GM12878 (cell line): ENCODE data around the gene SYNGR1. TPM values are rescaled to one million over a fixed set of nuclear protein-coding genes. Genes with fewer than 3 reads are reported as not detected.

Source experiments
- ATAC-seq: fragments of 200-7000 bp; cut with Tn5 transposase; 3 replicates; pipeline ENCODE4 v1.9.1; 2020; ENCODE audit warnings: mild to moderate bottlenecking, moderate library complexity
- BruUV-seq: library from RNA; stranded (reverse); fragments of 400-500 nt; replicated peaks from 2 replicates; lab custom pipeline; 2021; lab: Mats Ljungman, UMichigan
- CTCF ChIA-PET: fragments of 300-600 bp; sonication (Branson Sonifier 250); formaldehyde crosslinking; extraction: SDS; loops from one replicate; lab custom pipeline; 2021; ENCODE audit warnings: inconsistent platforms; lab: Yijun Ruan, JAX
- POLR2A ChIA-PET: fragments of 350-600 bp; formaldehyde crosslinking; extraction: SDS; loops from one replicate; lab custom pipeline; 2021; ENCODE audit warnings: inconsistent platforms; lab: Charles Lee
- RAD21 ChIA-PET: fragments of 300-600 bp; sonication (Branson Sonifier 250); formaldehyde crosslinking; loops from one replicate; lab custom pipeline; 2023; ENCODE audit warnings: antibody characterized with exemption; ENCODE audit not compliant: unreplicated experiment; lab: Charles Lee
- SMC1A ChIA-PET: fragments of 300-600 bp; sonication (Branson Sonifier 250); formaldehyde crosslinking; loops from one replicate; lab custom pipeline; 2023; ENCODE audit not compliant: unreplicated experiment, uncharacterized antibody; lab: Charles Lee
- DNase-seq: peaks from one replicate; pipeline ENCODE4 v3.0.0-alpha.2; 2011; ENCODE audit warnings: low read depth, low spot score
- FAIRE-seq: peaks from 3 replicates; lab custom pipeline; 2011; peaks lifted over from hg19 to GRCh38; lab: Jason Lieb, UNC
- H2AFZ ChIP-seq: 2 replicates; pipeline ENCODE4 v1.6.0; 2011; ENCODE audit warnings: low read depth, low read length, control low read depth; ENCODE audit not compliant: control insufficient read depth
- H3K27ac ChIP-seq: 2 replicates; pipeline ENCODE4 v1.5.1; 2011; ENCODE audit warnings: control low read depth; ENCODE audit not compliant: control insufficient read depth, insufficient read depth
- H3K27me3 ChIP-seq, 2 experiments: replicated peaks in 1 of 2; 2 replicates each; pipeline versions ENCODE4 v1.6.0 to v1.6.1; 2011; ENCODE audit warnings: low read length in 1 of 2; ENCODE audit not compliant: control insufficient read depth in 2 of 2, insufficient read depth in 2 of 2
- H3K36me3 ChIP-seq, 2 experiments: 2 replicates each; pipeline ENCODE4 v1.5.1; 2011; ENCODE audit warnings: low read length in 1 of 2; ENCODE audit not compliant: control insufficient read depth in 2 of 2, insufficient read depth in 2 of 2
- H3K4me1 ChIP-seq: 2 replicates; pipeline ENCODE4 v1.6.1; 2011; ENCODE audit warnings: mild to moderate bottlenecking, low read length, moderate library complexity, mixed read lengths; ENCODE audit not compliant: control insufficient read depth, insufficient read depth
- H3K4me2 ChIP-seq: 2 replicates; pipeline ENCODE4 v1.6.0; 2011; ENCODE audit warnings: control low read depth; ENCODE audit not compliant: control insufficient read depth, insufficient read depth
- H3K4me3 ChIP-seq: fragments of 200-600 bp; sonication (generic); 2 replicates; pipeline ENCODE4 v1.5.1; 2016
- H3K79me2 ChIP-seq: 2 replicates; pipeline ENCODE4 v1.6.0; 2011; ENCODE audit warnings: low read length; ENCODE audit not compliant: control insufficient read depth, insufficient read depth
- H3K9ac ChIP-seq: 2 replicates; pipeline ENCODE4 v1.8.0; 2011; ENCODE audit warnings: low read length, control low read depth, mixed read lengths; ENCODE audit not compliant: control insufficient read depth, insufficient read depth
- H3K9me3 ChIP-seq: replicated peaks from 3 replicates; pipeline ENCODE4 v1.5.1; 2011; ENCODE audit warnings: mild to moderate bottlenecking, low read length; ENCODE audit not compliant: control insufficient read depth, insufficient read depth
- H4K20me1 ChIP-seq: 2 replicates; pipeline ENCODE4 v1.6.0; 2011; ENCODE audit not compliant: control insufficient read depth, insufficient read depth
- EED ChIP-seq: sonication (generic); IDR thresholded peaks from 2 replicates; pipeline ENCODE4 v1.6.1; 2016; ENCODE audit warnings: antibody characterized with exemption, low read depth
- EGR1 ChIP-seq, 2 experiments: IDR thresholded peaks; 1 replicate in 1 of 2; 2 replicates in 1 of 2; pipeline ENCODE4 v1.6.1; 2011 to 2012; ENCODE audit warnings: low read depth in 2 of 2, low read length in 2 of 2, borderline replicate concordance in 1 of 2, mild to moderate bottlenecking in 1 of 2, moderate library complexity in 1 of 2
- HDAC2 ChIP-seq: fragments of 200-600 bp; sonication (generic); IDR thresholded peaks from 2 replicates; pipeline ENCODE4 v1.6.1; 2017
- IKZF2 ChIP-seq, 2 experiments: fragments of 450-650 bp; IDR thresholded peaks; 2 replicates each; pipeline ENCODE4 v1.6.1; 2017; ENCODE audit warnings: mild to moderate bottlenecking in 2 of 2, moderate library complexity in 2 of 2
- MLLT1 ChIP-seq: fragments of 450-650 bp; IDR thresholded peaks from 2 replicates; pipeline ENCODE4 v1.6.1; 2016; ENCODE audit warnings: mild to moderate bottlenecking
- MTA2 ChIP-seq: fragments of 450-650 bp; IDR thresholded peaks from 2 replicates; pipeline ENCODE4 v1.6.1; 2016; ENCODE audit warnings: low read depth, mild to moderate bottlenecking, moderate library complexity
- MYB ChIP-seq: fragments of 150-350 bp; IDR thresholded peaks from 2 replicates; pipeline ENCODE4 v1.6.1; 2014; ENCODE audit warnings: mild to moderate bottlenecking, low read depth, low read length, borderline replicate concordance
- NFYB ChIP-seq: IDR thresholded peaks from 2 replicates; pipeline ENCODE4 v1.6.1; 2011; ENCODE audit warnings: low read depth, mild to moderate bottlenecking, low read length, improper control_type of control experiment, moderate library complexity; ENCODE audit not compliant: insufficient read depth
- NRF1 ChIP-seq: conservative IDR thresholded peaks from 2 replicates; pipeline ENCODE4 v1.6.1; 2011; ENCODE audit warnings: mild to moderate bottlenecking, low read depth, low read length, improper control_type of control experiment
- PAX5 ChIP-seq: IDR thresholded peaks from 2 replicates; pipeline ENCODE4 v1.6.1; 2011; ENCODE audit warnings: low read depth, low read length, borderline replicate concordance
- POLR2A ChIP-seq: IDR thresholded peaks from 2 replicates; pipeline ENCODE4 v1.6.1; 2011; ENCODE audit warnings: low read depth, mild to moderate bottlenecking, low read length
- RFX5 ChIP-seq: IDR thresholded peaks from 2 replicates; pipeline ENCODE4 v1.6.1; 2011; ENCODE audit warnings: low read depth, low read length, improper control_type of control experiment
- TCF3 ChIP-seq: IDR thresholded peaks from 2 replicates; pipeline ENCODE4 v1.6.1; 2012; ENCODE audit warnings: low read depth, mild to moderate bottlenecking, low read length, borderline replicate concordance; ENCODE audit not compliant: insufficient read depth
- YY1 ChIP-seq: IDR thresholded peaks from 2 replicates; pipeline ENCODE4 v1.6.1; 2011; ENCODE audit warnings: low read depth, mild to moderate bottlenecking, low read length
- ZBTB4 ChIP-seq: fragments of 450-650 bp; formaldehyde crosslinking; IDR thresholded peaks from 2 replicates; pipeline ENCODE4 v1.4.0; 2022; ENCODE audit warnings: mild to moderate bottlenecking, moderate library complexity
- WGBS: methylation state at CpG from one replicate; pipeline ENCODE4 v1.1.6; 2016; ENCODE audit warnings: low lambda C conversion rate; ENCODE audit not compliant: insufficient replicate concordance, insufficient coverage; ENCODE audit errors: missing lambda C conversion rate; 5-methylcytosine and 5-hydroxymethylcytosine counted together
- in situ Hi-C: fragments of 300-500 bp; cut with MboI; formaldehyde crosslinking; loops from 9 replicates; pipeline ENCODE4 v1.14.3; 2018; ENCODE audit warnings: mixed read lengths
- intact Hi-C: fragments of 100-400 bp; cut with micrococcal nuclease; formaldehyde crosslinking; loops from one replicate; pipeline ENCODE4 v1.14.2; 2022; ENCODE audit not compliant: unreplicated experiment
- polyA plus RNA-seq, 11 experiments: library from polyadenylated mRNA; depleted of rRNA in 4 of 11; unstranded in 6 of 11; stranded (reverse) in 5 of 11; fragments of >200 nt; fragmentation: Nextera tagmentation in 4 of 11; fragmentation: Illumina TruSeq in 1 of 11; extraction: Ambion mirVana in 4 of 11; extraction: Trizol in 1 of 11; gene quantifications; 1 replicate in 1 of 11; 2 replicates in 10 of 11; pipeline versions ENCODE4 v1.2.1 to v1.2.3, GENCODE V29; 2011 to 2016; ENCODE audit warnings: inconsistent platforms in 2 of 11, missing spikeins in 2 of 11, low read depth in 1 of 11
- total RNA-seq, 4 experiments: library from RNA; depleted of rRNA in 3 of 4; stranded (reverse); fragments of >200 nt in 3 of 4; fragmentation: Illumina TruSeq in 1 of 4; extraction: Trizol in 1 of 4; gene quantifications; 2 replicates each; pipeline versions ENCODE4 v1.2.1 to v1.2.3, GENCODE V29; 2013 to 2021
- TF ChIP-seq, protein P1 (sequence below): fragments of 450-650 bp; IDR thresholded peaks from 2 replicates; pipeline ENCODE4 v1.6.1; 2018; ENCODE audit warnings: borderline replicate concordance, mild to moderate bottlenecking; ENCODE audit not compliant: partially characterized antibody

The SYNGR1 gene
- total and polyA plus RNA-seq, 10 of the 15 experiments (the other 5 are each of a cell fraction or from before 2014, with no cell fraction given) = 0.87 to 9.2 (median 3.5) TPM

DNA sequence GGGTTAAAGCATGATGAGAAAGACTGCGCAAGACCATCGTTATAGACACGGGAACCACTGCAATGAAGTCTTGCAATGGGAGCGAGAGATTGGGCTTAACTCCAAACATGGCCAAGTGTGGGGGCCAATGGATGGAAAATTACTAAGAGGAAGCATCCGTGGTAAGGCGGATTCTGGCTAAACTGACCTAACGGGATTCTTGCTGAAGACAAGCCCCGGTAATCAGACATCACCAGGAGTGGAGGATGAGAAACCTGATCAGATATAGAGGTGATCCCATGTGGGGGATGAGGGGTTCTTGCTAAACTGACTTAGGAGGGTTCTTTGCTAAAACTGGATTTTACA, 5.8 kb upstream of the SYNGR1 start:
- ChIA-PET SMC1A (interaction anchor here (0.9 to 2.9 kb wide), 12 partner anchors 10 to 185 kb away, joined by 3 to 16 read pairs (median 4); no protein-coding TSS in a partner anchor), CTCF (interaction anchor here (0.6 to 4.5 kb wide), 29 partner anchors 9 to 1372 kb away, joined by 3 to 47 read pairs (median 4); partner anchors contain the start of genes ATF4 and RPL3), RAD21 (interaction anchor here (0.9 to 2.3 kb wide), 8 partner anchors 9 to 185 kb away, joined by 3 to 14 read pairs (median 4); partner anchors contain the start of gene TAB1), POLR2A (interaction anchor here (1.0 kb wide), 1 partner anchor 21 kb away, joined by 3 read pairs; no protein-coding TSS in a partner anchor)
- H3K4me3 ChIP-seq = no peak overlapping the region
- H3K4me1 ChIP-seq = peaks cover 2% of the 10 kb centered on the region
- no peak overlapping the region for H2AFZ ChIP-seq
- no peaks in the 10 kb centered on the region for H3K36me3 ChIP-seq
- no peaks in the 10 kb centered on the region for H3K9me3 ChIP-seq
- intact Hi-C loops = no loop called here
- WGBS = 59% methylated on average over 8 of the region's 8 CpGs
- H3K9ac ChIP-seq = no peak overlapping the region
- no peak for DNase-seq
- H3K4me2 ChIP-seq = no peak overlapping the region
- H3K27ac ChIP-seq = no peak overlapping the region
- H4K20me1 ChIP-seq = no peaks in the 10 kb centered on the region
- in situ Hi-C loops = loop anchor here (10.0 kb wide), 1 partner anchor 691 kb away; no protein-coding TSS in a partner anchor
- peaks cover 0 to 1% of the 10 kb centered on the region in 2 experiments; a peak in 2 of 4 replicates for H3K27me3 ChIP-seq
- BruUV-seq = no TSS peak
- ATAC-seq = no peak
- no peaks in the 10 kb centered on the region for H3K79me2 ChIP-seq
- no peak for FAIRE-seq
- TF ChIP-seq MYB (no peak), MLLT1 (no peak), PAX5 (no peak), POLR2A (no peak), EGR1 (IDR thresholded peaks at IDR 0.05; ENCODE audit: borderline replicate concordance in 1 of 2, low read depth in 2 of 2, low read length in 2 of 2) (no peak), MTA2 (no peak), HDAC2 (no peak), YY1 (no peak), ZBTB4 (CRISPR knock-in tag) (no peak), IKZF2 (IDR thresholded peaks at IDR 0.05) (no peak), RFX5 (no peak), EED (no peak), NRF1 (no peak), TCF3 (no peak), NFYB (no peak)
- TF ChIP-seq, protein P1, sequence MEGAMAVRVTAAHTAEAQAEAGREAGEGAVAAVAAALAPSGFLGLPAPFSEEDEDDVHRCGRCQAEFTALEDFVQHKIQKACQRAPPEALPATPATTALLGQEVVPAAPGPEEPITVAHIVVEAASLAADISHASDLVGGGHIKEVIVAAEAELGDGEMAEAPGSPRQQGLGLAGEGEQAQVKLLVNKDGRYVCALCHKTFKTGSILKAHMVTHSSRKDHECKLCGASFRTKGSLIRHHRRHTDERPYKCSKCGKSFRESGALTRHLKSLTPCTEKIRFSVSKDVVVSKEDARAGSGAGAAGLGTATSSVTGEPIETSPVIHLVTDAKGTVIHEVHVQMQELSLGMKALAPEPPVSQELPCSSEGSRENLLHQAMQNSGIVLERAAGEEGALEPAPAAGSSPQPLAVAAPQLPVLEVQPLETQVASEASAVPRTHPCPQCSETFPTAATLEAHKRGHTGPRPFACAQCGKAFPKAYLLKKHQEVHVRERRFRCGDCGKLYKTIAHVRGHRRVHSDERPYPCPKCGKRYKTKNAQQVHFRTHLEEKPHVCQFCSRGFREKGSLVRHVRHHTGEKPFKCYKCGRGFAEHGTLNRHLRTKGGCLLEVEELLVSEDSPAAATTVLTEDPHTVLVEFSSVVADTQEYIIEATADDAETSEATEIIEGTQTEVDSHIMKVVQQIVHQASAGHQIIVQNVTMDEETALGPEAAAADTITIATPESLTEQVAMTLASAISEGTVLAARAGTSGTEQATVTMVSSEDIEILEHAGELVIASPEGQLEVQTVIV = no peak
